ENCODE data around the gene POLR3GL.

DNA sequence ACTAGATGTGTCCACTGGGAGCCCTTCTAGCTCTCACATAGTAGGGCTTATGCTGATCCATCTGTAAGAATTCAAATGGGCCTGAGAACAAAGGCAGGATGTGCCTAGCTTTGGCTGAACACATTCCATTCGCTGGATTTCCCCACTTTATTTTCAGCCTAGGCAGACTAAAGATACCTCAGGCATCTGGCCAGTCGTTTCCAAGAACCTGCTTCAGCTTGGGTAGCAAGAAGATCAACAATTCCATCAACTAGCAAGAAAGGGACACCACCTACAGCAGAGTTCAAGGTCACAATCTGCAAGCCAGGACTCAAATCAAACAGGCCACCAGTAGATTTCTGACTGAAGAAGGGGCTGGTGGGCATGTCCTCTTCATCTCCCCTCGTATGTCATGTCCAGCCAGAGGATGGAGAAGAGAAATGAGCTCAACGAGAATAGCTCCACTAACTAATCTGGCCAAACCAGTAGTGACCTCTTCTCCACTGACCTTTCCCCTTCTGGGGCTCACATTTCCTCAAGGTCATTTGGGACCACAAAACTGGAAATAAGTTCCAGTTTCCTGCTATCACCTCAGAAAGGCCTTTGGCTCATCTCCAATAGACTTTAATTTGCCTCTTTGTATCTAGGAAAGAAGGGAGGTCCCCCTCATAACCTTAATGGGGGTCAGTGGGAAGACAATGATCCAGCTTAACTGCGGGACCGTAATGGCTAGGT is 17.7 kb downstream of the POLR3GL start:
- TF ChIP-seq, protein P1, sequence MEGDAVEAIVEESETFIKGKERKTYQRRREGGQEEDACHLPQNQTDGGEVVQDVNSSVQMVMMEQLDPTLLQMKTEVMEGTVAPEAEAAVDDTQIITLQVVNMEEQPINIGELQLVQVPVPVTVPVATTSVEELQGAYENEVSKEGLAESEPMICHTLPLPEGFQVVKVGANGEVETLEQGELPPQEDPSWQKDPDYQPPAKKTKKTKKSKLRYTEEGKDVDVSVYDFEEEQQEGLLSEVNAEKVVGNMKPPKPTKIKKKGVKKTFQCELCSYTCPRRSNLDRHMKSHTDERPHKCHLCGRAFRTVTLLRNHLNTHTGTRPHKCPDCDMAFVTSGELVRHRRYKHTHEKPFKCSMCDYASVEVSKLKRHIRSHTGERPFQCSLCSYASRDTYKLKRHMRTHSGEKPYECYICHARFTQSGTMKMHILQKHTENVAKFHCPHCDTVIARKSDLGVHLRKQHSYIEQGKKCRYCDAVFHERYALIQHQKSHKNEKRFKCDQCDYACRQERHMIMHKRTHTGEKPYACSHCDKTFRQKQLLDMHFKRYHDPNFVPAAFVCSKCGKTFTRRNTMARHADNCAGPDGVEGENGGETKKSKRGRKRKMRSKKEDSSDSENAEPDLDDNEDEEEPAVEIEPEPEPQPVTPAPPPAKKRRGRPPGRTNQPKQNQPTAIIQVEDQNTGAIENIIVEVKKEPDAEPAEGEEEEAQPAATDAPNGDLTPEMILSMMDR (IDR thresholded peaks at IDR 0.05): no peak
- TF ChIP-seq POLR2A (IDR thresholded peaks at IDR 0.05) (no peak), EP300 (IDR thresholded peaks at IDR 0.05) (no peak), POLR2AphosphoS5 (IDR thresholded peaks at IDR 0.05) (no peak)
